ENCODE measurements around the gene TBL3. TPM values are rescaled to one million over a fixed set of nuclear protein-coding genes. Genes with fewer than 3 reads are reported as not detected.

TBL3 gene
- total and polyA plus RNA-seq, 9 of the 15 experiments (the other 6 are each of a cell fraction or from before 2014, with no cell fraction given) = 0.97 to 117 (median 24.5) TPM

DNA sequence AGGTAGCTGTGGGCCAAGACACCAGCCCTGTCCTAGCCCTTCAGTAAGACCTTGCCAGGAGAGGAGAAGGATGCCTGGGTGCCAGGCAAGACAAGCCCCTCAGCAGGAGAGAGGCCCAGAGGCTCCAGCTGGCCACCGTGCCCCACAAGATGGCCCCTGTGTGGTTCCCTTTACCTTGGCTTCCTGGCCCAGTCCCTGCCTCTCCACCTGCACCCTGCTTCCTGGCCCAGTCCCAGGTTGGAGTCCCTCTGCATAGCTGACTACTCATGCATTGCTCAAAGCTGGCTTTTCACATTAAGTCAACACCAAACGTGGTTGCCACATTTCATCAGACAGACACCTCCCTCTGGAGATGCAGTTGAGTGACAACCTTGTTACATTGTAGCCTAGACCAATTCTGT, 21.9 kb downstream of the TBL3 start (continued):
- TF ChIP-seq, protein P1, sequence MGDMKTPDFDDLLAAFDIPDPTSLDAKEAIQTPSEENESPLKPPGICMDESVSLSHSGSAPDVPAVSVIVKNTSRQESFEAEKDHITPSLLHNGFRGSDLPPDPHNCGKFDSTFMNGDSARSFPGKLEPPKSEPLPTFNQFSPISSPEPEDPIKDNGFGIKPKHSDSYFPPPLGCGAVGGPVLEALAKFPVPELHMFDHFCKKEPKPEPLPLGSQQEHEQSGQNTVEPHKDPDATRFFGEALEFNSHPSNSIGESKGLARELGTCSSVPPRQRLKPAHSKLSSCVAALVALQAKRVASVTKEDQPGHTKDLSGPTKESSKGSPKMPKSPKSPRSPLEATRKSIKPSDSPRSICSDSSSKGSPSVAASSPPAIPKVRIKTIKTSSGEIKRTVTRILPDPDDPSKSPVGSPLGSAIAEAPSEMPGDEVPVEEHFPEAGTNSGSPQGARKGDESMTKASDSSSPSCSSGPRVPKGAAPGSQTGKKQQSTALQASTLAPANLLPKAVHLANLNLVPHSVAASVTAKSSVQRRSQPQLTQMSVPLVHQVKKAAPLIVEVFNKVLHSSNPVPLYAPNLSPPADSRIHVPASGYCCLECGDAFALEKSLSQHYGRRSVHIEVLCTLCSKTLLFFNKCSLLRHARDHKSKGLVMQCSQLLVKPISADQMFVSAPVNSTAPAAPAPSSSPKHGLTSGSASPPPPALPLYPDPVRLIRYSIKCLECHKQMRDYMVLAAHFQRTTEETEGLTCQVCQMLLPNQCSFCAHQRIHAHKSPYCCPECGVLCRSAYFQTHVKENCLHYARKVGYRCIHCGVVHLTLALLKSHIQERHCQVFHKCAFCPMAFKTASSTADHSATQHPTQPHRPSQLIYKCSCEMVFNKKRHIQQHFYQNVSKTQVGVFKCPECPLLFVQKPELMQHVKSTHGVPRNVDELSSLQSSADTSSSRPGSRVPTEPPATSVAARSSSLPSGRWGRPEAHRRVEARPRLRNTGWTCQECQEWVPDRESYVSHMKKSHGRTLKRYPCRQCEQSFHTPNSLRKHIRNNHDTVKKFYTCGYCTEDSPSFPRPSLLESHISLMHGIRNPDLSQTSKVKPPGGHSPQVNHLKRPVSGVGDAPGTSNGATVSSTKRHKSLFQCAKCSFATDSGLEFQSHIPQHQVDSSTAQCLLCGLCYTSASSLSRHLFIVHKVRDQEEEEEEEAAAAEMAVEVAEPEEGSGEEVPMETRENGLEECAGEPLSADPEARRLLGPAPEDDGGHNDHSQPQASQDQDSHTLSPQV (IDR thresholded peaks at IDR 0.05) = peak; percentile 93
- TF ChIP-seq, protein P2, sequence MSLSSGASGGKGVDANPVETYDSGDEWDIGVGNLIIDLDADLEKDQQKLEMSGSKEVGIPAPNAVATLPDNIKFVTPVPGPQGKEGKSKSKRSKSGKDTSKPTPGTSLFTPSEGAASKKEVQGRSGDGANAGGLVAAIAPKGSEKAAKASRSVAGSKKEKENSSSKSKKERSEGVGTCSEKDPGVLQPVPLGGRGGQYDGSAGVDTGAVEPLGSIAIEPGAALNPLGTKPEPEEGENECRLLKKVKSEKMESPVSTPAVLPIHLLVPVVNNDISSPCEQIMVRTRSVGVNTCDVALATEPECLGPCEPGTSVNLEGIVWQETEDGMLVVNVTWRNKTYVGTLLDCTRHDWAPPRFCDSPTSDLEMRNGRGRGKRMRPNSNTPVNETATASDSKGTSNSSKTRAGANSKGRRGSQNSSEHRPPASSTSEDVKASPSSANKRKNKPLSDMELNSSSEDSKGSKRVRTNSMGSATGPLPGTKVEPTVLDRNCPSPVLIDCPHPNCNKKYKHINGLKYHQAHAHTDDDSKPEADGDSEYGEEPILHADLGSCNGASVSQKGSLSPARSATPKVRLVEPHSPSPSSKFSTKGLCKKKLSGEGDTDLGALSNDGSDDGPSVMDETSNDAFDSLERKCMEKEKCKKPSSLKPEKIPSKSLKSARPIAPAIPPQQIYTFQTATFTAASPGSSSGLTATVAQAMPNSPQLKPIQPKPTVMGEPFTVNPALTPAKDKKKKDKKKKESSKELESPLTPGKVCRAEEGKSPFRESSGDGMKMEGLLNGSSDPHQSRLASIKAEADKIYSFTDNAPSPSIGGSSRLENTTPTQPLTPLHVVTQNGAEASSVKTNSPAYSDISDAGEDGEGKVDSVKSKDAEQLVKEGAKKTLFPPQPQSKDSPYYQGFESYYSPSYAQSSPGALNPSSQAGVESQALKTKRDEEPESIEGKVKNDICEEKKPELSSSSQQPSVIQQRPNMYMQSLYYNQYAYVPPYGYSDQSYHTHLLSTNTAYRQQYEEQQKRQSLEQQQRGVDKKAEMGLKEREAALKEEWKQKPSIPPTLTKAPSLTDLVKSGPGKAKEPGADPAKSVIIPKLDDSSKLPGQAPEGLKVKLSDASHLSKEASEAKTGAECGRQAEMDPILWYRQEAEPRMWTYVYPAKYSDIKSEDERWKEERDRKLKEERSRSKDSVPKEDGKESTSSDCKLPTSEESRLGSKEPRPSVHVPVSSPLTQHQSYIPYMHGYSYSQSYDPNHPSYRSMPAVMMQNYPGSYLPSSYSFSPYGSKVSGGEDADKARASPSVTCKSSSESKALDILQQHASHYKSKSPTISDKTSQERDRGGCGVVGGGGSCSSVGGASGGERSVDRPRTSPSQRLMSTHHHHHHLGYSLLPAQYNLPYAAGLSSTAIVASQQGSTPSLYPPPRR (CRISPR knock-in tag; IDR thresholded peaks at IDR 0.05; ENCODE audit: borderline replicate concordance) = no peak
- TF ChIP-seq SNRNP70 (optimal IDR thresholded peaks at IDR 0.05; ENCODE audit: low read depth, low read length) (no peak), PML (IDR thresholded peaks at IDR 0.05; ENCODE audit: low read length) (no peak), NR2C1 (IDR thresholded peaks at IDR 0.05) (no peak), NR2C1 (tag; IDR thresholded peaks at IDR 0.05) (0 out of 2 replicates have a peak, but pooled peaks have one; percentile 52), STAG1 (CRISPR knock-in tag; IDR thresholded peaks at IDR 0.05; ENCODE audit: borderline replicate concordance) (no peak), ZNF263 (CRISPR knock-in tag; IDR thresholded peaks at IDR 0.05; ENCODE audit: borderline replicate concordance) (no peak), NR3C1 (CRISPR knock-in tag; IDR thresholded peaks at IDR 0.05) (no peak)
- TF ChIP-seq, protein P3, sequence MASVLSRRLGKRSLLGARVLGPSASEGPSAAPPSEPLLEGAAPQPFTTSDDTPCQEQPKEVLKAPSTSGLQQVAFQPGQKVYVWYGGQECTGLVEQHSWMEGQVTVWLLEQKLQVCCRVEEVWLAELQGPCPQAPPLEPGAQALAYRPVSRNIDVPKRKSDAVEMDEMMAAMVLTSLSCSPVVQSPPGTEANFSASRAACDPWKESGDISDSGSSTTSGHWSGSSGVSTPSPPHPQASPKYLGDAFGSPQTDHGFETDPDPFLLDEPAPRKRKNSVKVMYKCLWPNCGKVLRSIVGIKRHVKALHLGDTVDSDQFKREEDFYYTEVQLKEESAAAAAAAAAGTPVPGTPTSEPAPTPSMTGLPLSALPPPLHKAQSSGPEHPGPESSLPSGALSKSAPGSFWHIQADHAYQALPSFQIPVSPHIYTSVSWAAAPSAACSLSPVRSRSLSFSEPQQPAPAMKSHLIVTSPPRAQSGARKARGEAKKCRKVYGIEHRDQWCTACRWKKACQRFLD (CRISPR knock-in tag; IDR thresholded peaks at IDR 0.05) = peak; percentile 58; the same call in 1 of the 2 replicates
- TF ChIP-seq, protein P4, sequence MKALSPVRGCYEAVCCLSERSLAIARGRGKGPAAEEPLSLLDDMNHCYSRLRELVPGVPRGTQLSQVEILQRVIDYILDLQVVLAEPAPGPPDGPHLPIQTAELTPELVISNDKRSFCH (CRISPR knock-in tag; IDR thresholded peaks at IDR 0.05) = no peak
- TF ChIP-seq, protein P4 (tag; IDR thresholded peaks at IDR 0.05) = peak; percentile 64; the same call in 1 of the 2 replicates
- TF ChIP-seq, protein P5, sequence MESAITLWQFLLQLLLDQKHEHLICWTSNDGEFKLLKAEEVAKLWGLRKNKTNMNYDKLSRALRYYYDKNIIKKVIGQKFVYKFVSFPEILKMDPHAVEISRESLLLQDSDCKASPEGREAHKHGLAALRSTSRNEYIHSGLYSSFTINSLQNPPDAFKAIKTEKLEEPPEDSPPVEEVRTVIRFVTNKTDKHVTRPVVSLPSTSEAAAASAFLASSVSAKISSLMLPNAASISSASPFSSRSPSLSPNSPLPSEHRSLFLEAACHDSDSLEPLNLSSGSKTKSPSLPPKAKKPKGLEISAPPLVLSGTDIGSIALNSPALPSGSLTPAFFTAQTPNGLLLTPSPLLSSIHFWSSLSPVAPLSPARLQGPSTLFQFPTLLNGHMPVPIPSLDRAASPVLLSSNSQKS (CRISPR knock-in tag; IDR thresholded peaks at IDR 0.05) = no peak
- TF ChIP-seq, protein P6, sequence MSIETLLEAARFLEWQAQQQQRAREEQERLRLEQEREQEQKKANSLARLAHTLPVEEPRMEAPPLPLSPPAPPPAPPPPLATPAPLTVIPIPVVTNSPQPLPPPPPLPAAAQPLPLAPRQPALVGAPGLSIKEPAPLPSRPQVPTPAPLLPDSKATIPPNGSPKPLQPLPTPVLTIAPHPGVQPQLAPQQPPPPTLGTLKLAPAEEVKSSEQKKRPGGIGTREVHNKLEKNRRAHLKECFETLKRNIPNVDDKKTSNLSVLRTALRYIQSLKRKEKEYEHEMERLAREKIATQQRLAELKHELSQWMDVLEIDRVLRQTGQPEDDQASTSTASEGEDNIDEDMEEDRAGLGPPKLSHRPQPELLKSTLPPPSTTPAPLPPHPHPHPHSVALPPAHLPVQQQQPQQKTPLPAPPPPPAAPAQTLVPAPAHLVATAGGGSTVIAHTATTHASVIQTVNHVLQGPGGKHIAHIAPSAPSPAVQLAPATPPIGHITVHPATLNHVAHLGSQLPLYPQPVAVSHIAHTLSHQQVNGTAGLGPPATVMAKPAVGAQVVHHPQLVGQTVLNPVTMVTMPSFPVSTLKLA (conservative IDR thresholded peaks at IDR 0.05) = no peak
